HS-27A (cell line): ENCODE data around the gene CXCL1.
"Not testable (repeated sequence)": the region's sequence is repeated elsewhere in the genome, so short reads cannot be mapped to it uniquely, and the experiment has no call there.

Source experiments
- DNase-seq: peaks from one replicate; pipeline ENCODE4 v3.0.0-alpha.2; 2012; ENCODE audit warnings: low read depth, missing footprints

Gene CXCL1

DNA sequence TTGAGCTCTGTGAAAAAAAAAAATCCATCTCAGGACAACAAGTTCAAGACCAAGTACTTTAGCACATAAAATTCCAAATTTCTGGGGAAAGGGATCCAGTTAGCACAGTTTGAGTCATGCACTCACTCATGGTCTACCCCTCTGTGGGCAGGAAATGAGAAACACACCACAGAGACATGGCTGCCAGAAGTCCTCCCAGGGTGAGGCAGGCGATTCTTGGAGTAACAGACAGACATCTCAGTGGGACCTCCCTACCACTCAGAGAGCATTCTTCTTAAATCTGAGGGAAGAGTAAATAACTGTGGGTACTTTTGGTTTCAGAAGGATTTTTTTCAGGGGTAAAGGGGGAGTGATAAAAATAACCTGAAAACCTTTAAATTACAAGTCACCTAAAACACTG is 14.1 kb downstream of the CXCL1 start:
- DNase-seq, result peak; percentile 14

DNA sequence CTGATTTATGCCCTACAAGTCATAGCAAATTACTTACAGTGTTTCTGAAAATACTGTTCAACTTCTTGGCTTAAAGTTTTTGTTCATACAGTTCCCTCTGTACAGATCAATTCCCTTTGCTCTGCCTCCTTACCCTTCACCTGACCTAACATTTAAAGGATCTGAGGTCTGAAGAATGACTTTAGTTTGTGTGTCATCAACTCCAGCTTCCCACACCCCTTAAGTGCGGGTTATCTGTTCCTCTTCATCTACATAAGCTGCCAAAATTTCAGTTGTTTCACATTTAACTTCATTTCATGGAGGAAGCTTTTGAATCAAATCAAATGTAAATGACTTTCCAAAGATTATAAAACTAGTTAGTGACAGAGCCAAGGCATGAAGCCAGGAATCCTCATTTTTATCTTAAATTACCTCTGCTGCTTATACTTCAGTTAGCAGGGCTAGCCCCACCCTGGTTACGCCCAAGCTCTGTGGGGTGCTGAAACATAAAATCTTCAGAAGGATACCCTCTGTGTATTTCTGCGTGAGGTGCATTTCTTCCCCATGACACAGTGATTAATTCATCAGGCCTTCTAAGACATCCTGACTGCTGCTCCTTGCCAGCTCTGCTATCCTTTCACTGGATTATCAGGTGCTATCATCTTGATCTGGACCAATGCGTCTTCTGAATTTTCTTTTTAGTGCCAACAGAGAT is 16.5 kb downstream of the CXCL1 start:
- no peak for DNase-seq

DNA sequence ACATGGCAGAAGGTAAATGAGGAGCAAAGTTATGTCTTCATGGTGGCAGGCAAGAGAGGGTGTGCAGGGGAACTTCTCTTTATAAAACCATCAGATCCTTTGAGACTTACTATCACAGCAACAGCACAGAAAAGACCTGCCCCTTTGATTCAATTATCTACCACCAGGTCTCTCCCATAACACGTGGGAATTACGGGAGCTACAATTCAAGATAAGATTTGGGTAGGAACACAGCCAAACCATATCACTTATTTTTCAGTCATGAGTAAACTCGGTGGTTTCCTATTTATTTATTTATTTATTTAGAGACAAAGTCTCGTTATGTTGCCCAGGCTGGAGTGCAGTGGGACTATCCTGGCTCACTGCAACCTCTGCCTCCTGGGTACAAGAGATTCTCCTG is 22.1 kb downstream of the CXCL1 start:
- no peak for DNase-seq

DNA sequence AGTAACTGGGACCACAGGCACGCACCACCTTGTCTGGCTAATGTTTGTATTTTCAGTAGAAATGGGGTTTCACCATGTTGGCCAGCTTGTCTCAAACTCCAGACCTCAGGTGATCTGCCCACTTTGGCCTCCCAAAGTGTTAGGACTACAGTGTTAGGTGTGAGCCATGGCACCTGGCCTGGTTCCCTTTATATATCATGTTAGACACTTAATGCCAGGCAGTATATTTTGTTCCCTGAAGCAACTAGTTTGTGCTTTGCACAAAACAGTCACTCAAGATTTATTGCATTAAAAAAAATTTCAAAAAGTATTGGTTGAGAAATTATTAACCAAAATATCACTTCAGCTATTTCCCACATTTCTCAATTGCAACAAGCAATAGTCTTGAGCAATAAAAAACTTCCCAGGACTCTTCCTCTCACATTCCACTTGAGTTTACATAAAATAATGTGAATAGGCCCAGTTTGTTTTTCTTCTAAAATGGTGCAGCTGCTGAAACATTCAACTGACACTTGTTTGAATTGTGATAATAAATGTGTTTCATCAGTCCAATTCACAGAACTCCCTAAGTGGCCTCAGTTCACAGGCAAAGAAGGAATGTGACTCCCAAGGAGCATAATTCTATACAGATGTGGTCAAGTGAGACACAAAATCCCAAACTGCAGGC is 22.7 kb downstream of the CXCL1 start:
- DNase-seq, result no peak

DNA sequence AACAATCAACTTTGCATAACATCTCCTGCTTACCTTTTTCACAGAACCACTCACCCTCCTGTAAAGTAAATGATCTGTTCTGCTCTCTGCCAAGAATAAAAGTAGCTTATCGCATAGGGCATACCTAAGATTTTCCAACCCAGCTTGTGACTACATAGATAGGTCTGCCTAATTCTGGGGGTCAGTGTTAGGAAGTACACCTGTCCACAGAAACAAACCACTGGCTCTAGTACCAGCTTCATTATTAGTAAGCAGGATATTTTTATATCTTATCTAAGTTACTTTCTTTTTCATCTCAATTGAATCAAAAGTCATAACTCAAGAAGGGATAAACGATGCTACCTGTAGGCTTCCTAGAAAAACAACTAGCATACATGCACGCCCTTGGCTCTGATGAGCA is 23.8 kb downstream of the CXCL1 start:
- no peak for DNase-seq

DNA sequence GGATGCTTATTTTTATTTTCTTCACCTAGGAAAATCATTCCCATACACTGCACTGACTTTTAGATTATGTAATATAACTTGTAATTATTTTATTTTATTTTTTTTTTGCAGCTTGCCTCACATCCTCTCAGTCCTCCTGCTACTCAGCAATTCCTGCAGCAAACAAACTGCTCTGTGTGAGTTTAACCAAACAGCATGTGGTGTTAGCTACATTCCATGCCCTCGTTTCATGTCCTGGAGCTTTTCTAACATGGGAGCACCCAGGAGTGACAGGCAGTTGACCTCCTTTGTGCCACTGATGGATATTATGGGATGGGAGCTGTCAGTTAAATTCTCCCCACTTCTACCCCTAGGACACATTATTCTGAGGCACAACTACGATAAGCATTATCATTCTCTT is 24.8 kb downstream of the CXCL1 start:
- DNase-seq, result no peak

DNA sequence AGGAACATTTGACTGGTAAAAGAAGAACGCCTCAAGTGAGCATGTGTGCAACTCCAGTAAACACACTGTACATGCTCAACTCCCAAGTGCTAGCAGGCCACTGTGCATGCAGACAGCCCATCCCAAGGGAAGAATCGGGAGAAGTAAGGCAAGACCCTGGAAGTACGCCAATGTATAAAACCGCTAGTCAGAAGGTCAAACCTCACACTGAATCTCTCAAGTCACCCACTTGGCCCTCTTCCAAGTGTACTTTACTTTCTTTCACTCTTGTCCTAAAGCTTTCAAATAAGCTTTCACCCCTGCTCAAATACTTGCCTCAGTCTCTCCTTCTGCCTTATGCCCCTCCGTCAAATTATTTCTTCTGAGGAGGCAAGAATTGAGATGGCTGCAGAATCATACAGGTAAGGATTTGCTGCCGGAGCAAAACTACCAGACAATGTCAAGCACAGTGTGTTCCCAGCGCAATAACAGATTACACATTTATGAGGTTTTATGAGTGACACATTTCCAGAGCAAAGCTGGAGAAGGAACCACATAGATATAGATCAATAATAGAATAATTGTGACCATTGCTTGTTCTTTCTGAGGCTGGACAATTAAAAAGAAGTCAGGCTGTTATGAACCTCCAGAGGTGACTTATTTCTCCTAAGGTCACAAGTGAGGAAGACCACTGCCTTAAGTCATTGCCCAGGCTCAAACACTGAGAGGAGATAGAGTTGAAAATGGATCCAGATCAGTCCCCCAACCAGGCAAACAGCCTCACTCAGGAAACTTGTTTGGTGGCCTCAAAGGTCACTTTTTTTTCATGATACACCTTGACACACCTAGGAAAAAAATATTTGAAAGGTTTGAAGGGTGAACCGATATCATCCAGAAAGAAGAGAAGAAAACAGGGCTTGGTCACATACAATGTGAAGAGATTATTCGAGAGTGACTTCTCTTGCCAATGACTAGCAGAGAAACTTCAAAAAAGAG is 26.3 kb downstream of the CXCL1 start:
- peak; percentile 15 for DNase-seq

DNA sequence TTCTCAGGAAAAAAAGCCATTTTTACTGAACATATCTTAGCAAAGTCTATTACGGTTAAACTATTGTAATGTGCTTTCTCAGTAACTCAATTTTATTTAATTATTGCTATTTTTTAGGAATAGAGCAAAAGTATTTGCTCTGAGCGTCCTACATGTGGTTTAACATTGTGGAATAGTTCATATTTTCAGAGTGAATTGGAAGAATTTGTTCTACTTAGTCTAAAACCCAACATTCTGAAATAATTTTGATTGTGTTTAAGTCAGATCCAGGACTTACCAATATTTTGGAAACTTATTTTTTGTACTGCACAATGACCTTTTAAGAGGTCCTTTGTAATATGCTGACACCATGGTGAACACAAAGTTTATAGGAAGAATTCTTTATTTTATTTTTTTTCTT is 27.2 kb downstream of the CXCL1 start:
- DNase-seq, result no peak

DNA sequence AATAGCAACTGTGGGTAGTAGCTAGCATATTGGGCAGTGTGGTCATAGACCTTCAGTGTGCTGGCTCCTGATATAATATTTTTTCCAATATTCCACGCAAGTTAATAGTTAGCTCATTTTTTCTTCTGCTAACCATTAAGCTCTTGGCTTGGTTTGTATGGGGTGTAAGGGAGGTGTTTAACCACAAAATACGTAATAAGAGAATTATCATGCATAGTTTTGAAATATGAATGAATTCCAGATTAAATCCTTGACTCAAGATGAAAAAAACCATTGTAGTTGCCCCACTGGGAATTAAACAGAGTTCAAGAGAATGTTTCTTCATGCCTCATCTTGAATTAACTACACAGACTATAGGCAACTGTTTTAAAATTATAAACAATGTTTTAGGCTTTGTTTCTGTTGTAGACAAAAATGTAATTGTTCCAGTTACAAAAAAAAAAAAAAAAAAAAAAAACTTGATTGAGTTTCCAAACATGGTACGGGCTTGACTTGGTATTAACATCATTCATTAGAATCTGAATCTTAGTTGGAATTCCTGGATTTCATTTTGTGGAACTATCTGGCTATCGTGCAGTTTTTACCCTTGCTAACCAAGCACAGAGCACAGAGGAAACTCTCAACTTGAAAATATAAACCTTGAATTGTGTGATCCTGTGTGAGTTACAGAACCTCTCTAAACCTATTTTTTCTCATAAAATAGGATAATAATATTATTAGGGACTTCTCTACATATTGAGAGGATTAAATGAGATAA is 28.4 kb downstream of the CXCL1 start:
- DNase-seq, result no peak

DNA sequence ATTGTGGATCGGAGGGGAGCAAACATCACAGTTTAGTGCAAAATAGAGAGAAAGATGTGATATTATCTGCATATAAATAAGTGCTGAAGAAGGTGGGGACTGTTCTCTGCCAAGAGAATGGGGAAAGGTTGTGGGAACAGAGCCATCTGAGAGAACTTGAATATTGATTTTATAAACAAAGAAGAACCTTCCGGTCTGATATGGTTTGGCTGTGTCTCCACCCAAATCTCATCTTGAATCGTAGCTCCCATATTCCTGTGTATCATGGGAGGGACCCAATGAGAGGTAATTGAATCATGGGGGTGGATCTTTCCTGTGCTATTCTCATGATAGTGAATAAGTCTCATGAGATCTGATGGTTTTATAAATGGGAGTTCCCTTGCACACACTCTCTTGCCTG is 30.1 kb downstream of the CXCL1 start:
- DNase-seq, result not testable (repeated sequence)

DNA sequence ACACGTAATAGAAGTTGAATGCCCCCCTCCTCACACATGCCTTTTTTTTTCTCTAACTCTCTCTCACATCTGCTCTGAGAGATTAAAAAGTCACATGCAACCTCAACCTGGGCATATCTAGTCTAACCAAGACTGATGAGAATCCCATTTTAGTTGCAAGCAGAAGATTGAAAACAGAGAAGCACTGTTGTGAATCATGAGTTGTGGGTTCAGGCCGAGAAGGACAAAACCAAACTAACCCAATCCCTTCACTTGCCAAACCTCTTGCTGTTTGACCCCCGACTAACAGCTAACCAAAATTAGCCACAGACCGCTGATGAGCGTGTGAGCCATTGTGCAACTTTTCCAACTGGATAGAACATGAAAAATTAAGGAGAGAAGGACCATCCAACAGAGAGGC is 31.8 kb downstream of the CXCL1 start:
- no peak for DNase-seq

DNA sequence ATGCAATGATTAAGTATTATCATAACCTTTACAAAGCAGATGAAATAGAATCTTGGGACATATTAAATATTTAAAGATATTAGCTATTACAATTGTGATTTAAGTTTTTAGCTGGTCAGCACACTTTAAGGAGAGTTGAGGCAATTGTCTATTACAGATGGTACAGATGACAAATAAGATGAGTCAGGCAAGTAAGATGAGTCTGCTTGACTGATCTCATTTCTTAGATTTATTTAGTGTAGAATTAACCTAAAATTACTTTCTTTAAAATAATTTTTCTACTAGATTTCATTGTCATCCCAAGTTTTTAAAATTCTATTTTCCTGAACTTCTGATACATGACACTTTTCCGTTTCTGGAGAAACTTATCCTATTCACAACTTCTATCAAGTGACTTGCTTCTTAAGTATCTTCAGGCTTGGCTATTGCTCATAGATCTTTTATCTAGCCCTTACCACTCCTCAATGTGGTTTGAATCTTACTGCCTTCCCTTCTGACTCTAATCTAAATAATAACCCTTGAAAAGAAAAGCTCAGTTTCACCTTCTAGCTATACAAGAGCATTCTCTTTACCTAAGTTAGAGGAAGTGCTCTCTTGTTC is 32.9 kb downstream of the CXCL1 start:
- DNase-seq, result no peak

DNA sequence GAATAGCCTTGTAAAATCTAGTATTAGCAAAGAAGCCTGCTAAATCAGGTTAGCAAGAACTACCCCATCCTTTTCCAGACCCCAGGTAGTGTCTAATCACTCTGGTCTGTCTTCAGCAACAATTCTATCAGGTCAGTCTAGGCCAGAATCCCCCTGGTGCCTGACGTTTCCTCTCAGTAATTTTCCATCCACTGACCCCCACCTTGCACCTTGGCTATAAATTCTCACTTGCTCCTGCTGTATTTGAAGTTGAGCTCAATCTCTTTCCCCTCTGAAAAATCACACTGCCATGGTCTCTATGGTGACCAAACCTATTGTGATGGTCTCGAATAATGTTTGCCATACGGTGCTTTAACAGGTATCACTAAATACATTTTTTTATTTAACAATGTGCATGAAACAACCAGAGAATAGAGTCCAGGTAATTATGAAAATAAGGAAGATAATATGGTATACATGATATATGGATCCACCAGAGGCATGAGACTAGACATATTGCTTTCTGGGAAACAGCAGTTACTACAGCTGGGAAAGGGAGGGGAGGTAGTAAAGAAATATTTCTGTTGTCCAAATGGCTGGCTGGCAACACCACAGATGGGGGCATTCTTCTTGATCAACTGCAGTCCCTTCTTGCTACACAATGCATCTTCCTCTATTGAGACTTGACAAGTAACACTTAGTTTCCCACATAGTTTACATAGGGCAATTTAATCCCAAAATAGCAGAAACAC is 33.8 kb downstream of the CXCL1 start:
- DNase-seq, result no peak

DNA sequence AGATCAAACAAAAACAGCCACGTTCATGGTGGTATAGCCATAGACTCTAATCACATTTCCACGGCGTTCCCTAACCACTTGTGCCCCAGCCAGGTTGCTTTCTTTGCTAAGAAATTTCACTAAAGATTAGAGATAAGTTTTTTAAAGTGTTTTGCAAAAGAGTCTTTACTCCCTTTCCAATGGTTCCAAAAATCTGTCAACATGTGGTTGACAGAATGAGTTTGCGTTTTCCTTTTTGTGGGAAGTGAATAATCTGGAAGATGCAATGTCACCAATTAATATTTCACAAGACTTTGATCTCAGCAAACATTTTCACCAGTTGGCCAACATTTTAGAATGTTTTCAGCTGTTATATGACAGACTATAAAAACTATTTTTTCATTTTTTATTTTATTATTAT is 35.3 kb downstream of the CXCL1 start:
- no peak for DNase-seq

DNA sequence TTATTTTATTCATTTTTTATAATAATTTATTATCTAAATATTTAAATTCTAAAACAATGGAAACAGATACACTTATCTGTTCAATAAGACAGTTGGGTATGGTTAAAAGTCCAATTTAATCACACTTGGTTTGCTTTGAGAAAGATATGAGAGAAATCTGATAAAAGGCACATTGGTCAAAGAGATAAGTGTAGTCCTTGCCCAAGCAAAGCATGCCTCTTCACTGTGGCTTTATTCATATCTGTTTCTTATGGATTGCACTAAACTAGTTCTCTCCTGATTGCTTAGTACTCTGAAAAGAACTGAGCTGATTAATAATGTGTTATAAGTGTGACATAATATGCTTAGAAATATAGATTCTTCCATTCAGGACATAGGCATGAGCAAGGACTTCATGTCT is 39.8 kb downstream of the CXCL1 start:
- DNase-seq, result no peak

DNA sequence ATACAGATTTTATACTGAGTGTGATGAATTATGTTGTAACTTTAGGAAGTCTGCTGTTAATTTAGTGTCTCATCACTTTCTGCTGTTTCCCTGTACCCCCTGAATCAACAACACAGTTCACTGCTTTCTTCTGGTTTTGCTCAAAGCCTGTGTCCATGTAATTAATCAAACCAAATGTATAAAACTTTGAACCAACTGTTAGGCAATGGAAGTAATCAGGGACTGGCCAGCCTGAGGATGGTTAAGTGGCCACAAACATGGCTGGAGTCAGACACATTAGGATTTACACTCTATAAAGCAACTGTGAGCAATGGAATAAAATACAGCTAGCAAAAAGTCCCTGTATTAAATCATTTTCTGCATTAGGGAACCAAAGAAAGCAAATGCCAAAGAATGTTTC is 42.6 kb downstream of the CXCL1 start:
- no peak for DNase-seq

DNA sequence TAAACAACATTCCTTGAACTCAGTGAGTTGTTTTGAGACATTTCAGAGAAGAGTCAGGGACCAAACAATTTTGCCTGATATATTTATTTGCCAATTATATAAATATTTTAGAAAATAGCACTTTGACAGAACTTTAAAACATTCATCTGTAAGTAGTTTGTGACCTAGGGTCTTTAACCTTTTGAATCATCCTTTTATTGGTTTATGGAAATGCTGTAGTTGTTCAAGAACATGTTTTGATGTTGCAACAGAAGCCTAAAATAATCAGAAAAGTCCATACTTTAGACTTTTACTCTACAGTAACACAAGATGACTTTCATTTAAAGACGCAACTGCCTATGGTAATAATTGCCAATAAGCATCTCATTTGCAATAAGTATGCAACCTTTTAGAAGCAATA is 43.0 kb downstream of the CXCL1 start:
- DNase-seq, result no peak

DNA sequence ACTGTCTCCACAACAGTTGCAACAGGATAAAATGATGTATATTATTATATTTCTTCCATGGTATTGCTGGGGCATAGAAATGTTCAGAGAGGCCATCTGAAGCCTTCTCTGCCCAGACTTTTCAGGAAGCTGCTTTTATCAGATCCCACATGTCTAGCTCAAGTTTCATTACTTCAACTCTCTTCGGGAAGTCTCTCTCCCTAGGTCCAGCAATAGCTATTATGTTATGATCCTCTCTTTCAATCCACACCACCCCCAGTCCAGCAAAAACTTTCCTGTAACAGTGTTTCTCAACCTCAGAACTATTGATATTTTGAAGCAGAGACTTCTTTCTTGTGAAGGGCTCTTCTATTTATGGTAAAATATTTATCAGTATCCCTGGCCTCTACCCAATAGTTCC is 44.9 kb downstream of the CXCL1 start:
- DNase-seq, result no peak

DNA sequence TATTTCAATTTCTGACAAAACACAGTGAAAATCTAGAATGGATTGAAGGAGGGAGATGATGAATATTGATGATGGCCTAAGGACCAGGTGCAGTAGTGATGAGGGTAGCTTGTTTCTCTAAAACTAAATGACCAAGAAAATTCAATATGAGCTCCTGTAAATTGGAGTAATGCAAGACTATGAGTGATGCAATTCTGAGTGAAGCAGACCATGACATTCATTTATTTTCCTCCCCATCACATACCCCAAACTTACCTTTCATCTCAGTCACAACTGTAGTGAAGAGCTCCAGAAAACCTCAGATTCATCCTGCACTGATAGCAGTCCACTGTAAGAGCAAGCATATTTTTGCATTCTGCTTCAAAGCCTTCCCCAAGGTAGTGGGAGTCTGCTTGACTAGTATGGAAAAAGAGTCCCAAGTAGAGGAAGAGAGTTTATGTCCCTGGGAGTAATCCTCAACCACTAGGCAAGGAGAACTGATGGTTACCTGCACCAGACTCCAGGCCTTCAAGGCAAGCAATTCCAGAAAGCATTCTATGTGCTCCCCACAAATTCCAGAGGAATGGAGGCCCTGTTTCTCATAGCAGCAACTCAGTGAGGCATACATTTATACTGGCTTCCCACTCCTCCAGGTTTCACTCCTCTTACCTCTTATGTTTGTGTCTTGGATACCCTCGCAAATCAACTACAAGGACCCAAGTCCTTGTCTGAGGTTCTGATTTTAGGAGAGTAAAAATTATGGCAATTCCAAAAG is 47.2 kb downstream of the CXCL1 start:
- no peak for DNase-seq

DNA sequence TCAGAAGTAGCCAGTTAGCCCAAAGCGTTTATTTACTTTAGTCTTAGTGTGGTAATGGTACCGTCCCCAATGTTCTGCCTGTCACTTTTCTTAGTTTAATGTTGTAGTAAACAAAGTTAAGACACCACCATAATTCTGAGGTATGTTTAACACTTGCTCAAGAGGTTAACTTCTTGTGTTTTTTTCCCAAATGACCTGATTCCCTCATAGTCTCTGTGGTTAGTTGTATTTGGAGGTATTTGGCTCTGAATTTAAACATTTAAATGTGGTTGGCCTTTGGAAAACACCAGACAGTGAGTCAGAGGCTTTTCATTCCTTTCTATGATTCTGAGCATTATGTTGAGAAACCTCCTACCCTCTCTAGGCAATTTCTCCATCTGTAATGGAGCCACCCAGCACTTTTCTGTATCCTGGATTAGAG is 47.9 kb downstream of the CXCL1 start:
- peak; percentile 65 for DNase-seq
